NCI-H146 treated with DMSO at 0.1 percent for 48 hours (cell line): ENCODE measurements around the gene CDK11A.
A peak's percentile ranks its signal among the peaks of the same experiment; 100 is the strongest.

Experiments used
- DNase-seq: peaks from one replicate; lab custom pipeline; 2025; ENCODE audit not compliant: unreplicated experiment; lab: John Stamatoyannopoulos, UW

CDK11A gene

DNA sequence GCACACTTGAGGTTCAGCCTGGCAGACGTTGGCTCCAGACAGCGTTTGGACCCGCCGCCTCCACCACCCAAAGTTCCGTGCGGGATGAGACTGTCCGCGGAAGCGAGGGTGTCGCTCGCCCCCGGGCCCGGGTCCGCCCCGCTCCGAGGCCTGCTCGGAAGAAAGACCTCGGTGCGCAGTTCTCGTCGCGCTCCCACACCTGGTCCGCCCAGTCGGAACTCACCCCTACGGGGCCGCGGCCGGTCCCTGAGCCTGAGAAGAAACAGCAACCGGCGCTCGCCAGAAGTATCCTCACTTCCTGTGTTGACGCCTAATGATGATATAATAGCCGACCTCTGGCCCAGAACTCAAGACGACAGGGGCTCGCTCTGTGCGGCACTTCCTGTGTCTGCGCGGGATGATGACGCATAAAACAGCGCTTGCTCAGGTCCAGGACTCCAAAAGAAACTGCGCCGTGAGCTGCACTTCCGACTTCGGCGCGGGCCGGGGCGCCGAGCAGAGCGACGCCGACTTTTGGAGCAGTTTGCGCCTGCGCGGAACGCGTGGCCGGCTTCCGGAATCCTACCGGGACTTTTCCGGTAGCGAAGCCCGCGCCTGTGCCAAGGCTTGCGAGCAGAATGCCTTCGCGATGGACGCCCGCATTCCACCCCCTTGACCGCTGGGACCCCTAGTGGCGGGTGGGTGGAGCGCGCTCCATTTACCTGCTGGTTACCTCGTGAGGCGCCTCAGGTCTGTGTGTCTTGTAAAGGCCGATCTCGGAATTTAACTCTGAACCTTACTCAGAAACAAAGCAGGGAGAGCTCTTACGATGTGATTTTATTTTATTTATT, at the start of gene CDK11A:
TSS of gene CDK11A (minus strand) at position 323 of the 830 bp plus-strand sequence. CDS start 1,539 bp downstream, outside the sequence.
- peak; percentile 79 for DNase-seq

DNA sequence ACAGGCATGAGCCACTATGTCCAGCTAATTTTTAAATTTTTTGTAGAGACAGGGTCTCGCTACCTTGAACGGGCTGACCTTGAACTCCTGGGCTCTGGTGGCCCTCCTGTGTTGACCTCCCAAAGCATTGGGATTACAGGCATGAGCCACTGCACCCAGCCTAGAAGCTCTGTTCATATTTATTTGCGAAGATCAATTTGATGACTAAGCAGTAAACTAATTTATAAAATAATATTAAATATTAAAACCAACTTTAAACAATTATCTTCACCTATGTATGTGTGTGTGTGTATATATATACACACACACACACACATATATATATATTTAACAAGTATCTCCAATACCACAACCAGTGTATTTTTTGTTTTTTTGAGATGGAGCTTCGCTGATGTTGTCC, 49.7 kb upstream of the CDK11A start:
- no peak for DNase-seq

DNA sequence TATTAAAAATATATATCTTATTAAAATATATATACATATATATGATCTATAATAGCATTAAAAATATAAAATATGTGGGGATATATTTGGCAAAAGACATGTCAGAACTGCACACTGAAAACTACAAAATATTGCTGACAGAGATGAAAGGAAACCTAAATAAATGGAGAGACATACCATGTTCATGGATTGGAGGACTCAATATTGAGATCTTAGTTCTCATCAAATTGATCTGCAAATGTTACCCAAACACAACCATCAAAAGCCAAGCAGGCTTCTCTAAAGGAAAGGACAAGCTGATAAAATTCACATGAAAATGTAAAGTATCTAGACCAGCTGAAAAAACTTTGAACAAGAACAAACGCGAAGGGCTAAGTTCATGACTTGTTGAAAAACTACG, 46.9 kb upstream of the CDK11A start:
- DNase-seq, result no peak

DNA sequence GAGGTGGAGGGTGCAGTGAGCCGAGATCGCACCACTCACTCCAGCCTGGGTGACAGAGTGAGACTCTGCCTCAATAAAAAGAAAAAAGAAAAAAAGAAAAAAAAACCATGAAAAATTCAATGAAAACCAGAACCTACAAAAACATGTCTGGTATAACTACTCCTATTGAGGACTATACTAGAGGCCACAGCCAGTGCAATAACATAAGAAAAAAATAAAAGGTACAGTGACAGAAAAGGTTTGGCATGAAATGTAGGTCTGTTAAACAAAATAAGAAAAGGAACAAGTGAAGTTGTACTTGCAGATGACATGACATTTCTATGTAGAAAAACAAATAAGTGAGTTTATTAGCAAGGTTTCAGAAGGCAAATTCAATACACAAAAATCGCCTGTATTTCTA, 45.9 kb upstream of the CDK11A start:
- DNase-seq, result no peak

DNA sequence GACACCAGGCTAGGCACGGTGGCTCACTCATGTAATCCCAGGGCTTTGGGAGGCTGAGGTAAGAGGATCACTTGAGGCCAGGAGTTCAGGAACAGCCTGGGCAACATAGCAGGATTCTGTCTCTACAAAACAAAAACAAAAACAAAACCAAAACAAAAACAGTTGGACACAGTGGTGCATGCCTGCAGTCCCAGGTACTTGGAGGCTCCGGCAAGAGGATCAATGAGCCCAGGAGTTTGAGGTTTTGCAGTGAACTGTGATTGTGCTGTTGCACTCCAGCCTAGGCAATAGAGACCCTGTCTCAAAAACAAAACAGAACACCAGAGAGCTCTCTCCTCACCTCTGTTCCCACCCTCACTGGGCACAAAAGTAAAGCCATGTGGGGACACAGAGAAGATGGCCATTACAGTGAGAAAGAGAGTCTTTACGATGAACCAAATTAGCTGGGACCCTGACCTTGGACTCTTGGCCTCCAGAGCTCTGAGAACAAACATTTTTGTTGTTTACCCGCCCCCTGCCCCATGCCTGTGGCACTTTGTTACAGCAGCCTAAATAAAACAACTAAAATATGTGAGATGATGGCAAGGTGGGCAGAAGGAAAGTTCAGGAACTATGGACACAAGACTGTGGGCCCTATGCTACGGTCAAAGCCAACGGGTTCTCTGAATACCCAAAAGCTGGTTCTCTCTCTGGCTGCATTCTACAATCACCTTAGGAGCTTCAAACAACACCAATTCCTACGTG, 44.3 kb upstream of the CDK11A start:
- DNase-seq, result no peak

GRCh38 chr1:1764876-1765470, 40.8 kb upstream of the CDK11A start:
- no peak for DNase-seq

DNA sequence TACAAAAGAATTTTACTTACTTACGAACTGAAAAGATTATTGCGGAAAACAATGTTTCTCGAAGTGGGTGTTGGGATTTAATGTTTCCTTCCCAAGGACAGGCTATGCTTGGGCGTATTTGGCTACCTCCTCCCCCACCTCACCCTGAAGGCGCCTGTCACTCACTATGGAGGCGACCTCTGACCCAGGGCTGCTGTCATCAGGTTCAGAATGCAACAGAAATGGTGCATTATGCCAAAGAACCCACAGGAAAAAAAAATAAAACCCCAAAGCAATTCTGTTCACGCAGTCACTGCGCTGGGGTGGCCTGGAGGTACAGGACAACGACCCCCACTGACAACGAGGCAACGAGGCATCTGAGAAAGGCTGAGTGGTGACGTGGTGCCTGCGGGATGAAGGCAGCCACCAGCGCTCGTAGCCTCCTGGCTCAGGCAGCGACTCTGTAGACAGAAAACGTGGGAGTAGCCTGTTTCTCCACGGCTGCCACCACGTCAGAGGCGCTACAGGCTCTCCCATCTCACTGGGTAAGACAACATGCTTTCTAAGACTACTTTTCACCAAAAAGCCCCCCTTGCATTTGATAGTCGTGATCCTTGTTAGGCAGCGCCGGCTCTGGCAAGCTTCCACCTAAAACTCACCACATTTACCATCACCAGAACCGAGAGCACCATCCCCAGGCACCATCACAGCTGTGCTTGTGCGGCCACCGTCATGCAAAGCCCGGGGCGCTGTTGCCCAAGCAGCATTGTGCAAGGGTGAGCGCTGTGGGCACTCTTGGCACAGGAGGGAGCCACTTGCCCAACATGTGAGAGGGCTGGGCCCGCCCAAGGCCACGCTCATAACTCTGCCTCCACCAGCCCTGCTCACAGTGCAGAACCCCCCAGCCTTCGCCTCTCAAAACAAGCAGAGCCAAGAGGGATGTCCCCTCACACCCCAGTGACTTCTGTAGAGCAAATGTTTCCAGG, 39.8 kb upstream of the CDK11A start:
- no peak for DNase-seq

GRCh38 chr1:1761504-1762376, 37.6 kb upstream of the CDK11A start:
- DNase-seq, result no peak

DNA sequence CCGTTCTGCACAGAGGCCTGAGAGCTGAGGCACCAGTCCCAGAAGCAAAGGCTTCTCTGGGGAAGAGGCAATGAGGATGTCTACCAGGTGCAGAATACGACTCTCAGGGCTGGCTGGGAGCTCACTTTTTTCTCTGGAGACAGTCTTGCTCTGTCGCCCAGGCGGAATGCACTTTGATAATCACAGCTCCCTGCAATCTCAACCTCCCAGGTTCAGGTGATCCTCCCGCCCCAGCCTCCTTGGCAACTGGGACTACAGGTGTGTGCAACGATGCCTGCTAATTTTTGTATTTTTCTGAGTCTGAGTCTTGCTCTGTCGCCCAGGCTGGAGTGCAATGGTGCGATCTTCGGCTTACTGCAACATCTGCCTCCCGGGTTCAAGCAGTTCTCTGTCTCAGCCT, 36.6 kb upstream of the CDK11A start:
- DNase-seq, result no peak

GRCh38 chr1:1760345-1760650, 36.1 kb upstream of the CDK11A start:
- no peak for DNase-seq

DNA sequence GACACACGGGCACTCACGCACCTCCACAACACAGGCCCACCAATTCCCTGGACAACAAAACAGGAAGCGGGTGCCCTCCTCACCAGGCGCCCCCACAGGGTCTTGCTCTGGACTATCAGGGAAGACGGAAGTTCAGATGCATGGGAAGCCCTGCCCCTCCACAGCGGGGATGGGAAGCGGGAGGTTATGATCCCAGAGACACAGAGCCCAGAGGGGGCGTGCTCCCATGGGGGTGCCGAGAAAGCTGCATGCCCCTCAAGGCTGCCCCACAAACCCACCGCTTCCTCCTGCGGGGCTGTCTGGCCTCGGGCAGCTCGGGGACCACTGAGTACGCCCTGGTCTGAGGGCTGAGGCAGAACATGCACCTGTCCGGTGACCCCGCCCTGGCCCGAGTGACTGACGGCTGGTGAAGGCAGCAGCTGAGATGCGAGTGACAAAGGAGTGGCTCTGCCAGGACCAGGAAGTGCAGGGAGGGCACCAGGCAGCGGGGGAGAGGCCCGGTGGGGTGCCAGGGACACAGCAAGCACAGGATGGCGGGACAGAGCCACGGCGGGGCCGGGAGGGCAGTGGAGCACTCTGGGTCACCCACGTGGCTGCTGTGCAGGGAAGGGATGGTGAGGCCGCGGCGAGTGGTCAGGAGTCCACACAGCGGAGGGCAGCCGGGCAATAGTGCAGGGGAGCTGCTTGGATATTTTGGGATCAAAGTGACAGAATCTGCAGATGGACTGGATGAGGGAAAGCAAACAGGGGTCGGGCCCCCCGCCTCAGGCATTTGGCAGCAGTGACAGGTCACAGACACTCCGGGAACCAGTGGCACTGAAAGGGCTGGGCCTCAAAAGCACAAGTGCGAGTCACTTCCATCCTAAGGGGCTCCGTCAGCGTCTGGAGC, 35.5 kb upstream of the CDK11A start:
- DNase-seq, result no peak

DNA sequence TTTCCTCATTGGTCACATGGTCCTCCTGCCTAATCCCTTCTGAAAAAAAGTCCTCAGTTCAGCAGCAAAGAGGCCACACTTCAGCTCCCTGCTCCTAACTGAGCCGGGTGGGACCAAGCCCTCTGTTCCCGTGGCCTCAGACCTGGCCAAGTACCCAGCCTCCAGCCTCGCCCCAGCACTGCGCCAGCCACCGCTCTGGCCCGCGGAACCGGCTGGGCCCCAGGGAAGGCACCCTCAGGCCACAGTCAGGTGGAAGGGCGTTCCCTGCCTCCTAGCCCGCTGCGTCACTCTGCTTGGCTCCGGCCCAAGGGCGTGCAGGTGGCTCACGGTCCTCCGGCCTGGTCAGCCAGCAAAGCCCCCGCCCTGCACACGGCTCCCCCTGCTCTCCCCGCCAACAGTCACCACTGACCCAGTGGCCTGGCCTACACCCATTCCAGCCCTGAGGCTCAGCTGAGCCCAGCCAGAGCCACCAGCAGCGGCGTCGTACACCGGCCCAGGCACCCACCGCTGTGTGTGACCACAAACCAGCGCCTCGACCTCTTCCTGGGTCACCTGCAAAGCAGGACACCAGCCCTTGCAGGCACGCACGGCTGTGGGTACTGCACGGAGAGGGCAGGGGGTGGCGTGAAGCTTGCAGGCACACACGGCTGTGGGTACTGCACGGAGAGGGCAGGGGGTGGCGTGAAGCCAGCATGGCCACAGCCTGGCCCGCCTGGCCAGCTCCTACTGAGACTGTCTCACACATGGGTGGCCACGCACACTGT, 34.7 kb upstream of the CDK11A start:
- DNase-seq, result no peak

GRCh38 chr1:1758059-1758621, 34.0 kb upstream of the CDK11A start:
- DNase-seq, result no peak

DNA sequence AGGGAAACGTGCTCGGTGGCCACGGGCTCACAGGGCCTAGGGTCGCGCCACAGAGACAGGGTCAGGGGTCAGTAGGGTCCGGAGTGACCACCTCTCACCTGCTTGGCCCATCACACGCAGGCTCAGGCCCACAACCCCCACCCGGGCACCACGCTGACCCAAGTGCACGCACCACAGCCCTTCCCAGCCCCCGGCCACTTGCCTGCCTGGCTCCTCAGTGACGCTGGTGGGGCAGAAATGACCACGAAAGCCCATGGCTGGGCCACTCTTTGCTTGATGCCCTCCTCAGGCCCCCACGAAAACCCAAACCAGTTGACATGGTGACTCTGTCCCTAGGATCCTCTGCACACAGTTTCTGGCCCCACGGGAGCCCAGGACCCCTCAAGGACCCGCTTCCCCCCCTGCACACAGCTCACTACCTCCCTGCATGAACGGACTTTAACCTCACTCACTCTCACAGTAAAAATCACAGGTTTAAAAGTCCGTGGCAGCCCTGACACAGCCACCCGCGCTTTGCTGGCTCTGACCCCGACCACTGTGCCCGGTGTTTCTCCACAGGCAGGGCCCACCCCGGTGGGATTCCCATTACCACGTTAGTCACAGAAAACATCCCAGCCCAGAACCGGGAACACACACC, 33.4 kb upstream of the CDK11A start:
- no peak for DNase-seq

GRCh38 chr1:1756661-1757421, 32.7 kb upstream of the CDK11A start:
- DNase-seq, result no peak

- no peak for DNase-seq
Measured at GRCh38 chr1:1755852-1756251, 31.7 kb upstream of the CDK11A start.

GRCh38 chr1:1755426-1755825, 31.3 kb upstream of the CDK11A start:
- DNase-seq, result no peak
